ENCODE results near the gene TTLL10.
"Not testable (repeated sequence)": the region's sequence is repeated elsewhere in the genome, so short reads cannot be mapped to it uniquely, and the experiment has no call there.

TTLL10 gene

GRCh38 chr1:1171161-1171545, 2.5 kb upstream of the TTLL10 start:
- no peak for DNase-seq (ENCODE audit: low read depth, low spot score)

GRCh38 chr1:1171546-1172340, 1.9 kb upstream of the TTLL10 start:
- DNase-seq (ENCODE audit: low read depth, low spot score) = no peak

GRCh38 chr1:1173061-1173792, 453 bp upstream of the TTLL10 start:
- no peak for DNase-seq (ENCODE audit: low read depth, low spot score)

GRCh38 chr1:1175221-1176062, 1.8 kb downstream of the TTLL10 start:
- no peak for DNase-seq (ENCODE audit: low read depth, low spot score)

- not testable (repeated sequence) for DNase-seq (ENCODE audit: low read depth, low spot score)
These were observed 2.5 kb downstream of the TTLL10 start for GRCh38 chr1:1176063-1176761.

- DNase-seq (ENCODE audit: low read depth, low spot score) = no peak
These were observed 3.3 kb downstream of the TTLL10 start for GRCh38 chr1:1176931-1177330.

- no peak for DNase-seq (ENCODE audit: low read depth, low spot score)
These were observed 3.9 kb downstream of the TTLL10 start for GRCh38 chr1:1177452-1178206.

- no peak for DNase-seq (ENCODE audit: low read depth, low spot score)
These were observed 5.2 kb downstream of the TTLL10 start for GRCh38 chr1:1178794-1179331.

- no peak for DNase-seq (ENCODE audit: low read depth, low spot score)
These were observed 5.8 kb downstream of the TTLL10 start for GRCh38 chr1:1179346-1179982.

- no peak for DNase-seq (ENCODE audit: low read depth, low spot score)
These were observed 6.5 kb downstream of the TTLL10 start for GRCh38 chr1:1179983-1180861.

- no peak for DNase-seq (ENCODE audit: low read depth, low spot score)
These were observed 7.7 kb downstream of the TTLL10 start for GRCh38 chr1:1181129-1181937.

GRCh38 chr1:1181938-1182410, 8.3 kb downstream of the TTLL10 start:
- DNase-seq (ENCODE audit: low read depth, low spot score) = no peak

GRCh38 chr1:1182491-1183220, 9.0 kb downstream of the TTLL10 start:
- DNase-seq (ENCODE audit: low read depth, low spot score) = no peak

GRCh38 chr1:1183221-1183747, 9.6 kb downstream of the TTLL10 start:
- DNase-seq (ENCODE audit: low read depth, low spot score) = no peak

- DNase-seq (ENCODE audit: low read depth, low spot score) = no peak
These were observed 10.4 kb downstream of the TTLL10 start for GRCh38 chr1:1183833-1184775.

All from activated CD4-positive, CD25-positive, alpha-beta regulatory T cell treated with anti-CD3 and anti-CD28 coated beads, Interleukin-2, amount 50 U/mL, for 16 hours (primary cell).